NCI-H2081 (cell line): ENCODE data around the gene SPDL1.

Experiments used
- DNase-seq, 2 experiments: peaks; one replicate each; lab custom pipeline; 2025; lab: John Stamatoyannopoulos, UW

The SPDL1 gene, protein sequence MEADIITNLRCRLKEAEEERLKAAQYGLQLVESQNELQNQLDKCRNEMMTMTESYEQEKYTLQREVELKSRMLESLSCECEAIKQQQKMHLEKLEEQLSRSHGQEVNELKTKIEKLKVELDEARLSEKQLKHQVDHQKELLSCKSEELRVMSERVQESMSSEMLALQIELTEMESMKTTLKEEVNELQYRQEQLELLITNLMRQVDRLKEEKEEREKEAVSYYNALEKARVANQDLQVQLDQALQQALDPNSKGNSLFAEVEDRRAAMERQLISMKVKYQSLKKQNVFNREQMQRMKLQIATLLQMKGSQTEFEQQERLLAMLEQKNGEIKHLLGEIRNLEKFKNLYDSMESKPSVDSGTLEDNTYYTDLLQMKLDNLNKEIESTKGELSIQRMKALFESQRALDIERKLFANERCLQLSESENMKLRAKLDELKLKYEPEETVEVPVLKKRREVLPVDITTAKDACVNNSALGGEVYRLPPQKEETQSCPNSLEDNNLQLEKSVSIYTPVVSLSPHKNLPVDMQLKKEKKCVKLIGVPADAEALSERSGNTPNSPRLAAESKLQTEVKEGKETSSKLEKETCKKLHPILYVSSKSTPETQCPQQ

DNA sequence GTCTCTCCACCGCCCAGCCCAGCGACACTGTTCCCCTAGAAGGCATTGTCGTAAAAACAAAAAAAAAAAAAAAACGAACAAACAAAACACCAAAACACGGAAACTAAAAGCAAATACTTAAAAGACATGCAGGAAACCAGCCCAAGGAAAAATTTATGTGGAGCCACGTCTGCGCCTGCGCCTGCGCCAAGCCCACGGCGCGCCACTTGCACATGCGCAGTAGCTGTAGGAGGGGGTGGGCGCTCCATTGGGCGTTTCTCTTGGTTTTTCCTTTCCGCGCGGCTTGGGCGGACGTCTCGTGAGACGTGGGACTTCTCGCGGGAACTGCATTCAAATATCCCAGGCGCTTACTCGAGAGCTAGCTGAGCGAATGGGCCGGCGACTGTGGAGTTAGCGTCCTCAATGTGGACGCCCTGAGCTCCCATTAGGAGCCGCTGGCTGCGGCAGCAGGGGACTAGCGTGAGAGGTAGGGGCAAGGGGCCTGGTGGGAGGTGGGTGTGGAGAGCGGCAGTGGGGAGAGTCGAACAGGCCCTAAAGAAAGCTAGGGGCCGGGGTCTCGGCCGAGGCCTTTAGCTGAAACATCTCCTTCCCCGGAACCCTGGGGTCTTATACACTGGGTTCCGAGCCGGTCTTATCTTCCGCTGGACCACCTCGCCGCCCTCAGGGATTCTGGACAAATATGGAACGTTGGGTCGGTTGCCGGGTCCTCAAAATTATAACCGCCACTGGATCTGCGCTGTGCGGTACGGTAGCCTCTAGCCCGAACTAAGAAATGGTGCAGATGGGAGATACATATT lies at the start of gene SPDL1:
TSS of gene SPDL1 (plus strand) at position 350 of the 797 bp plus-strand sequence. CDS start 4,644 bp downstream, outside the sequence.
- peak; percentile 93 to 94 for DNase-seq

DNA sequence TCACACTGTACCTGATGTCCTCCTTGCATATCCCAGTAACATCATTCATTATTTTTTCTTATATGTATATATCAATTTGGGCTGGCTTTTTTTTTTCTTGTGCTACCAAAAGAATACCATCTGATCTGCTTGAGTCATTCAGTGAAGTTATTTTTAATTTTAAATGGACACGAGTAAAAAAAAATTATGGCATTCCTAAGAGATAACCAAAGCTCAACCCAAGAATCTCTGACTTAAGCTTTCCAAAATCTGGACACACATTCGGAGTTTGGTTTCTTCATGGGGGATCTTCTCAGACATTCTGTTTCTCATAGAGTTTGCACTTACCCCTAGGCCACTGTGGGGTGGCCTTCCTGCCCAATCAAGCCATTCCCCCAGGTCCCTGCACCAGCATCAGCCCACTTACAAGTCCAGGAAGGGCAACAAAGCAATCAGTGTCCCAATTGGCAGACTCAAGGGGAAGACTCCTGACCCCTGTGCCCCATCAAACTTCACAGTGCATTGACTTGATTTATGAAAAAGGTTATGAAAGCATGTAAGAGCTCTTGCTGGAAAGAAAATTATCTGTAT lies 49.2 kb upstream of the SPDL1 start:
- DNase-seq, result no peak

DNA sequence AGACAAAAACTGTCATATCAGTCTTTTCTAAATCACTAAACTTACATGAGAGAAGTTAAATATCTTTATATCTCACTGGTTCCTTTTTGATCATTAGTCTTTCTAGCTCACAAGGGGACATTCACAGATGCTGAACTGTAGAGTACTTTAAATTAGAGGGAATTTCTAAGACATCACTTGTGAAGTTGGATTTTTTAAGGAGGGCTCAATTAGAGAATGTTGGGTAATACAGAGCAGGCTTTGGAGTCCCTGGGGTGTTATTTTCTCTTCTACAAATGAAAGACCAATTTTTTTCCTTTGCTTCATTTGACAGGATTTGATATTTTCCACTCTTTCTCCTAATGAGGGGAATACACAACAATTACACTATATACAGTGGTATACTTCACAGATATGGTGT lies 48.6 kb upstream of the SPDL1 start:
- DNase-seq, result no peak

DNA sequence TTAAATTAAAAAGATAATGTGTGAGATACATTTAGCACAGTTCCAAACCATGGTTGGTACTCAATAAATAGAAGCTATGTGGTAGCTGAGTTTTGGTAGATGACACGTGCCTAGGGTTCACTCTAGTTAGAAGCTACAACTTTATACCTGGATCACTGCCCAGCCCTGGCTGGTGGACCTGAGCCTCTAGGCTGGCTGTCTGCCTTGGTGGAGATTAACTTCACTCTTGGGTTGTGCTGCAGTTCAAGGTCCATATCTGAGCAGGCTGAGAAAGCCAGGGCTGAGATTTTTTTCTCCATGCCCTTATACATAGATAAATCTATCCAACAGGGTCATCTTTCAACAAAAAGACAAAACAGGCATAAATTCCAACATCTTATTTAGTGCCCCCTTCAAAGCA lies 44.6 kb upstream of the SPDL1 start:
- DNase-seq, result no peak

DNA sequence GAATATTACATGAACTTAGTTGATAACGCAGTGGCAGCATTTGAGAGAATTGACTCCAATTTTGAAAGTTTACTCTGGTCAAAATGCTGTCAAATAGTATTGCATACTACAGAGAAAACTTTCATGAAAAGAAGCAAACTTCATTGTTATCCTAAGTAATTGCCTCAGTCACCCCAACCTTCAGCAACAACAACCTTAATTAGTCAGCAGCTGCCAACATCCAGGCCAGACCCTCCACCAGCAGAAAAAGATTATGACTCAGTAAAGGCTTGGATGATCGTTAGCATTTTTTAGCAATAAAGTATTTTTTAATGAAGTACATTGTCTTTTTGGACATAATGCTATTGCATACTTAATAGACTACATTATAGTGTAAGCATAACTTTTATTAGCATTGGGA lies 40.8 kb upstream of the SPDL1 start:
- no peak for DNase-seq

DNA sequence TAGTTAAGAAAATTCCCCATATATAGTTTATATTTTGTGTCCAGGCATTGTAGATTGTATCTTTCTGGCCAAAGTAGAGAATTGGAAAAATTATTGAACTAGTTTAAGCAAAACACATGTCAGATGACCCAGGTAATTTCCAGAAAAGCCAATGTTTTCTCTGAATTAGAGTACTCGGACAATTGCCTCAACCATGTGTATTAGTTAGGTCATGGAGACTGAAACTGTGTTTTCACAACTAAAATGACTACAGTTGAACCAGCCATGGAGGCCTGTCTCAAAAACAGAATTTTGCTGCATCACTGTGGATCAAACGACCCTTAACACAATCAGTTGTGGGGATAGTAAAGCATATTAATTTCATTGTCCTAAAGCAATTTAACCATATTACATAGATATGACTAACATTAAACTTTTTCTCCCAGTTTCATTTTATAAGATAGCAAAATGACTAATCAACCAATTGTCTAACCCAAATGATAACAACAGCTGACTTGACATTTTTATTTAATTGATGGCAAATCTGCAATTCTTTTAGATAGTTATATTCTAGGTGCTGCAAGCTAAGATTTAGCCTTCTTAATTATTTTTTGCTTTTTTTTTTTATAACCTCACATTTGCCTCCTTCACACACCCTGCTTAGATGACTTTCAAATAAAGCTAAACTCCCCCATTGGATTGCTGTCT lies 39.2 kb upstream of the SPDL1 start:
- DNase-seq, result no peak

DNA sequence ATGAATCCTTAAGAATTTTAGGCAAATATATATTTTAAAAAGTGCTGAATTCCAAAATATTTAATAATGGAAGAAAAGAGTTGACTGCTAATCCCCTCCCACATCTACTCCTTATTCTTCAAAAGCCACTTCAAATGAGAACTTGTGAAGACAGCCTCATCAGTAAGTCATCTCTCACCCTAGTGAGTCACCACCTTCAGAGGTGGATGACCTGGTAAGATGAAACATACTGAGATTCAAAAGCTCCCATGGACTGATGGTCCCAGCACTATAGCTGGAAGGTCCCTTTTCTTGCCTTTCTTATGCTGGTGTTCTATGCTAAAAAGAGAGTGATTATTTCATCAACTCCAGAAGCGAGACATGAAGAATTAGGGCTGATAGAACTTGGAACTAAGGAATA lies 37.8 kb upstream of the SPDL1 start:
- no peak for DNase-seq

DNA sequence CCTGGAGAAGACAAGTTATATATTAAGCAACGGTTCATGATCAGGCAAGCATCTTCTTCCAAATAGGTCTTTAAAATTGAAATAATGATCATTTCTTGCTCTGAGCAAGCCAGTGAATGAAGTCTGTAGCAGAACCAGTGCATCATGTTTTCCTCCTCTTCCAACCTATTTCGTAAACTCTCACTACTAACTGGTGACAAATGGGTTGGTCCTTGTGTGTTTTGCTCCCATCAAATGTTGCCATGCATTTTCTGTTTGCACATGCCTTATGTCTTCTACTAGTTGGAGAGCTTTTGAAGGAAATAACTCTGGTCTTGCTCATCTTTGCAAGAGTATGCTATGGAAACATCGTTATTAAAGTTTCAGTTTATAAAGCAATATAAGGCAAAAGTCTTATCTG lies 37.2 kb upstream of the SPDL1 start:
- no peak for DNase-seq

DNA sequence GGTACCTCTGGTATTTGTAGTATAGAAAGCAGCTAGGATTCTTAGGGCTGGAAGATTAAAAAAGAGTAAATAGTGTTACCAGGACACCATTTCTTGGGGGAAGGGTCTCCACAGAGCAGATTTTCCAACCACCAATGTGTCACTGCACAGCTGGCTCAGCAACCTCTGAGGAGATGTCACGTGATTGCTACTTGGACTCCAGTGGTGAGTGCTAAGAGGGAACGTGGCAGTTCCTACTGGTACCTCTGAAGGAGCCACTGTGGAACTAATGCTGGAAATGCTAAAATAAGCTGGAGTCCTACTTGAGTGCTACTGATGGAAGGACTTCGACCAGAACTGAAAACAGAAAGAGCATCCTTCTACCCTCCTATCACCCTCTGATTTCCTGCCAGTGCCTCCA lies 36.1 kb upstream of the SPDL1 start:
- DNase-seq, result no peak

DNA sequence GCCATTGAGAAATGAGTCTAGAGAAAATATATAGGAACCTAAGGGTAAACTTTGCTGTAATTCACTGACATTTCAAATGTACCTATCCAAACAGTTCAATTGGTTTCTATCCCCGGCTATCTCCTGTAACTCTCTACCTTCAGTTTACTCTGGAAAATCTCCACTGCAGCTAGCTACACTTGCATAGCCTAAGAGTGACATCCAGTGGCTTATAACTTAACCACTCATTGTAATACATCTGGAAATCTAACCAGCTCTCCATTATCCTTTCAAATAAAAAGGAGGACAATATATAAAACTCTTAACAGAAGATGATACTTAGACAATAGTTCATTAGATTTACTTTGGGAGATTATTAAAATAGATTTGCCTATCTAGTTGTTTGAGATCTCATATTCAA lies 35.3 kb upstream of the SPDL1 start:
- DNase-seq, result no peak

DNA sequence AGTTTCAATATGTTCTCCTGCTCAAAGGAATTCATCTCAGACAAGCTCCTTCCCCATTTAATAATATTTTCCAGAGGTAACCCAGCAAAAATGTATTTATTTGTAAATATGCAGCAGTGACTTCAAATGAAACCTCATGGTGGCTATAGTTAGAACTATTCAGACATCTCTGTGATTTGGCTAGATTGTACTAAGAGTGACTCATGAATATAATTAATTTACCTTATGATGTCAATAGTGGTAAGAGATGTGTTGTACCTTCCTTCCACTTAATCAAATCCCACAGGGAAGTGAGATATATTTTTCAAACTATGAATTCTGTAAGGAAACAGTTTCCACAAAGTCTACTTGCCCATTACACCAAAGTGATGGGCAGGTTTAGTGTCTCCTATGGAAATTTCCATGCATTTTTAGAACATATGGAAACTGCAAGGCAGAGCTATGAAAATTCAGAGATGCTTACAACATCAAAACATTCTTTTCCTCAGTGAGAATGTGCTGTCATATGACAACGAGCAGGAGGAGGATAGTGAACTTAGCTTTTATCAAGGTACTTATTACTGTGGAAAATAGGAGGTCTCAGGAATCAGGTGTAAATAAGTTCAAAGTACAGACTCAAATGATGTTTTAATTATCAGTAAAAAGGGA lies 34.0 kb upstream of the SPDL1 start:
- no peak for DNase-seq

DNA sequence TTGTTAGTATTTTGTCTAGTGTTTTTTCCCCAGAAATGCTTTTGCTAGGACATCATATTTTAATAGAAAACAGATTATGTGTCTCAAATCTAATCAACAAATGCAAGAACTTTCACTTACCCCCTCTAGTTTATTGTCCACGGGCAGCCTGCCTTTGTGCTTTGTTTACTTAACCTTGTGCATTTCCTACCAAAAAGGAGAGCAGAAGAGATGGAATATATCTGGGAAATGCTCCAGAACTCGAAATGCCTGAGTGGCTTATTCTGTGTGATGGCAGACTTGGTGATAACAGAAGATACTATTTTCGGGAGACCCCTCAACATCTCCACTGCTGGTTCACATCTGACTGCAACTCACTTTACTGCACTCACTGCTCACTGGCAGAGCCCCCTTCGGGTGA lies 33.3 kb upstream of the SPDL1 start:
- DNase-seq, result no peak

DNA sequence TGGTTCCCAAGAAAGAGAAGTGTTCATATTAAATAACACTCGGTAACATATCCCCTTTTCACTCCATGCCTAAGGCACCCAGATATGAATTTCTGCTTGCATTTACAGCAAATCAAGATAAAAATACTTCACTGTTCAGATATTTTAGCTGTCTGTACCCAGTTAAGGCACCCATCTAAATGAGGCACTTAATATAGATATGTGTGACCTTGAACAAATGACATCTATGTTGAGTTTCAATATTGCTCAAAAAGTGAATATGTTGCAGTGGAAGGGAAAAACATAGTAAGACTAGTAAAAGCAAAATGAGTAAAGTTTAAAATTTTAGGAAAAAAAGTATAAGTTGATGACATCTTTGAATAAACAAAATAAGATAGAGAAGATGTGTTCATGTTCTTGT lies 32.4 kb upstream of the SPDL1 start:
- DNase-seq, result no peak

DNA sequence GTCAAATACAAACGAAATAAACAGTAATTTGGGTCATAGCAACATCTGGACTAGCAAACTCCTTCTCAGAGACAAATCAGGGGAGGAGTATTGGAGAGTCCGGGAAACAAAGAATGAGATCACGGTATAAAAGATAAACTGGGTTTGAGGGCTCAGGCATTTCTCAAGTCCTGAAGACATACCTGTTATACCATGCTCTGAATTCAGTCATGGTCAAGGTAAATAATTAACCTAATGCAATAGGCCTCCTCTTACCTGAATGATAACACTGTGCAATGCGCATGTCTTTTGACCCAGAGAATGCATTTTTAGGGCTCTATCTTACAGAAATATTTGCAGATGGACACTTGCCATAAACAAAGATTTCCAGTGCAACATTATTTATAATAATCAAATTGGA lies 31.9 kb upstream of the SPDL1 start:
- no peak for DNase-seq

DNA sequence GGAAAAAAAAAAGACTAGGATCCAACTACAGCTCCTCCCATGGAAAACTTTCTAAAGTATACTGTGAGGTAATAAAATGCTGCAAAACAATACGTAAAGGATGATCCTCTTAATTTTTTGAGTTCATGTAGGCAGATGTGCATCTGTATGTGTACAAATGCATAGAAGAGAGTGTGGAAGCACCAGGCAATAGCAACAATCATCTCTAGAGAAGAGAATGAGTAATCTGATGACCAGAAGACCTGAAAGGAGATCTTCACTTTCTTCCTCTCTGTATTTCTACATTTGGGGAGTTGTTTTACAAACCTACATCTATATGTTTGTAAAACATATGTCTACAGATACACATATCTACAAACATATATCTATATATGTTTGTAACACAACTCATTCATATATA lies 29.3 kb upstream of the SPDL1 start:
- DNase-seq, result no peak

DNA sequence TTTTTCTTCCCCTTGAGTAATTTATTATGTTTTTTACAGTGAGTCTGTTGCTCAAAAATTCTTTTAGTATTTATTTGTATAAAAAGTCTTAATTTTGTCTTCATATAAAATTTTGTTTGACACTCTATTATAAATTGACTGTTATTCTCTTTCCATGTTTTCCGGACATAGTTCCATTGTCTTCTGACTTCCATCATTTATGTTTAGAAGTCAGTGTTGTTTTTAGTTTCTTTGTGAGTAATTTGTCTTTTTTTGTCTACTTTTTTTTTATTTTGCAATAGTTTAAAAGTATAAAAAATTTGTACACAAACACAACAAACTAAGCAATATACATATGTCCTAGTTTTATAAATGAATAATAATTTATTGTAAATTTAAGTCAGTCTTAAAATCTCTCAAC lies 25.7 kb upstream of the SPDL1 start:
- no peak for DNase-seq

DNA sequence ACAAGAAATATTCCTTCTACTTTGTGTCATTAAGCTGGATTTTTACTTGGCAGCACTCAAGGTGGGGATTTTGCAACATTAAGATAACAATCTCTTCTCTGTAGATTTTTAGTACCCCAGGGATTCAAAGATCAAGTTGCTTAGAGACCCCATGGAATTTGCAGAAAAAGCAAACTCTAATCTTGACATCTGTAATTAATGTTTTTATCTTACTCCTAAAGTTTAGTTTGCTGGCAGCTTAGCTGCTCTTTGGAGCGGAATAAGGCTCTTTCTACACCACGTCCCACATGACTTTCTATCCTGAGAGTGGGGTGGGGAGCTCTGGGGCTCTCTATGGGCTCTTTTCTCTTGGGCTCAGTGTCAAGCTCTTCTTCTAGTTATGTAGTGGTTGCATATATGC lies 21.7 kb upstream of the SPDL1 start:
- no peak for DNase-seq

DNA sequence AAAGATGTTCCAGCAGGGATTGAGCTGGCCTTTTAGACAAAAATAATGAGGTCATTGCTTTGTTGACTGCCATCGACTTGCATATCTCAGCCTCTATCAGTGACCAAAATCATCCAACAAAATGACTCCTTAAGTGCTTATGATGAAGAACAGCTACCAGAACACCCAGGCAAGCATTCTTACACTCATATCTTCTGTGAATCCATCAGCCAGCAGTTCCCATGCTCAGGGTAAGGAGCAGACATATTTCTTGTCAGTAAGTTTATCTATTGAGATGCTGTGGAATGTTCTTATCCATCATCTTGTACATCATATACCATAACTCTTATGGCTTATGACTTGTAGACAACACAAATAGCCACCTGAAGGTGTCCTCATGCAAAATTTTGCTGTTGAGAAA lies 20.2 kb upstream of the SPDL1 start:
- DNase-seq, result no peak

DNA sequence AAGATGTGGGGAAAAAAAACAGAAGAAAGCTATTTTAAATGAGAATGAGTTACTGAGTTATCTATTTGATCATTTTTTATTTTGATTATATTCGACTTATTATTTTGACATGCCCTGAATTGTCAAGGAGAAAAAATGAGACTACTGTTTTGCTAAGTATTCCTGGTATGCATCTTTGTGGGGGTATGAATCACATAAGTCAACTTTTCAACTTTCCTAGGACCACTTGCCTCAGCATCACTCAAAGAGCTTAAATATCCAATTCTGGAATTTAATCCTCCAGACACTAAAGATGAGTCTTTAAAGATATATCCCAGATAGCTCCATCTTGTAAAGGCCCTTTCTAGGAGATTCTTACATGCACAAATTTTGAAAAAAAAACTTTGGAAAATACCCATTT lies 17.4 kb upstream of the SPDL1 start:
- DNase-seq, result no peak

DNA sequence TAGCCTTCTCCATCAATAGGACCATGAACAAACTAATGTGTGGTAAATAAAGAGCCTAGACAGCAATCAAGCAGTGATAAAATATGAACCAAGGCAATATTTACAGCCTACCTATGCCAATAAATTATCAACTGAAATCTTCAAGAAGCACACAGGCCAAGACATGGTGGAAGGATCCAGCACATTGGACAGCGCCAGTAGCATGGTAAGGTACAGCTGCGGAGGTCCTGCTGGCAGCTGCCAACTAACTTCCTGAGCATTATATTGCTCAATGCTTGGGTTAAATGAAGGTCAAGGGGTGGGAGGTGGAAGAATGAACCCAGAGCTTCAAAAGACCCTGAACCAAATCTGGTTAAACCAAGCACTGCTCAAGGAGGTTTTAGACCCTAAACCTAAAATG lies 16.5 kb upstream of the SPDL1 start:
- DNase-seq, result no peak

DNA sequence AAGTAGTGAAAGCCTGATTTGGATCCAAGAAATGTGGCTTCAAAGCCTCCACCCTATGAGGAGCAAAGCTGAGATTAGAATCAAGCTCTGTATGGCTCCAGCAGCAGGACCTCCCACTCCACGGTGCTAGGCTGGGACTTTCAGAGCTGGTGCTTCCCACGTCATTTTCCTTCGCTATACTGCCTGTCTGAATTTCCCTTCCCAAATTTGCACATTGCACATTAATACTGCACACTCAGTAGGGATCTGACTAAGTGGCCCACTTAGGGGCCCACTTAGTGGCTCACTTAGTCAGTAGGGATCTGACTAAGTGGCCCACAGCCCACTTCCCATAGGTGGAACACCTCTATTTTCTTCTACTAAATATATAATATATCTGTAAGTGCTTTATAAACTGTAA lies 14.1 kb upstream of the SPDL1 start:
- no peak for DNase-seq

DNA sequence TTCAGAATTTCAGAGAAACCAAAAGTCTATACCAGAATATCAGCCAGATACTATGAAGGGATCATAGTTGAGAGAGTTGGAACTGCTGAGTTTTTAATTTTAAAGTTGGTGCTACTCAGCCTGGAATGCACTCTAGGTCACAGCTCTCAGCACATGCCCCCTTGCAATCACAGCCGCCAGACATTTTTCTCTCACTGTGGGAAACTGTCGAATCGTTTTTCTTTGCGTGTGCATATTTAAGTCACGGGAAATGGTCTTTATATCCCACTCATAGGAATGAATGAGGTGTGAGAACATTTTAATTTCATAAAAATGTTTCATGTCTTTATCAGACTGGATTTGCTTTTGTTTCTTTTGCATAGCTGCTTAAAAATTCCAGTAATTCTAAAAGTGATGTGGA lies 12.2 kb upstream of the SPDL1 start:
- no peak for DNase-seq
